Fibroblast of pulmonary artery (primary cell): ENCODE data around the gene PATZ1.

Experiments used
- DNase-seq: peaks from one replicate; pipeline ENCODE4 v3.0.0-alpha.2; 2010; ENCODE audit warnings: low read depth
- H3K4me3 ChIP-seq: replicated peaks from 2 replicates; pipeline ENCODE4 v1.5.1; 2011; ENCODE audit warnings: low read depth, mild to moderate bottlenecking, control low read depth, low read length, moderate library complexity
- TF ChIP-seq, protein P1 (sequence below): IDR thresholded peaks from 2 replicates; pipeline ENCODE4 v1.5.1; 2011; ENCODE audit warnings: mild to moderate bottlenecking, control low read depth, low read length, inconsistent platforms; ENCODE audit errors: missing control alignments

Gene PATZ1

DNA sequence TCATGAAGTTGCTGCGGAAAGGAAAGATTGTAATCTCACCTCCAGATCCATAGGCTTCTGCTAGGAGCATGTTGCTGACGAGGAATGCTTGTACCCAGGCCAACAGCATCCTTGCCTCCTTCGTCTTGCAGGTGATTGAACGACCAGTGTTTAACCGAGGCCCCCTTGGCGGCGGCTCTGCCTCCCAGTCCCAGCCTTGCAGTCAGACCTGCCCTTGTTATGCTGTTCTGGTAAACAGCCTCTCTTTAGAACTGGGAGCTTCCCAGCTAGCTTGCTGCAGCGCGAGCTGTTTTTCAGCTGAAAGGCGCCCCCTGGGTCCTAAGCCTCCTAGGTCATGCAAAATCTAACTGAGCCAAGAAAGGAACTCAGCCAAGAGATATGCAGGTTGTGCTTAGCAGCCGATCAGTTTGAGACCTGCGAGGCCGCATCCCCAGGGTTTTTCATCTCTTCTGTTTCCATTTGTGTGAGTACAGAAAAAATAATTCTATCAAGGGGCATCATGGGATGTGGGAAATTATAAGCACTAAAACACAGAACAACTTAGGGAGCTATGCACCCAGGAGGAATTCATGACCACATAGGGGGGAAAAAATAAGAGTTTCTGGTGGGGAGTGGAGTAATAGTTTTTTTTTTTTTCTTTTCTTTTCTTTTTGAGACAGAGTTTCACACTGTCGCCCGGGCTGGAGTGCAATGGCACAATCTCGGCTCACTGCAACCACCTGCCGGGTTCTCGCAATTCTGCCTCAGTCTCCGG is 53.7 kb downstream of the PATZ1 start, which contains the start of gene PIK3IP1:
PIK3IP1 (minus strand) TSS at position 253 of the 754 bp plus-strand sequence; CDS start at position 109, 144 bp downstream.
- peak within 1 kb of the TSS; percentile 85 for H3K4me3 ChIP-seq
- DNase-seq: peak; percentile 92
- TF ChIP-seq, protein P1, sequence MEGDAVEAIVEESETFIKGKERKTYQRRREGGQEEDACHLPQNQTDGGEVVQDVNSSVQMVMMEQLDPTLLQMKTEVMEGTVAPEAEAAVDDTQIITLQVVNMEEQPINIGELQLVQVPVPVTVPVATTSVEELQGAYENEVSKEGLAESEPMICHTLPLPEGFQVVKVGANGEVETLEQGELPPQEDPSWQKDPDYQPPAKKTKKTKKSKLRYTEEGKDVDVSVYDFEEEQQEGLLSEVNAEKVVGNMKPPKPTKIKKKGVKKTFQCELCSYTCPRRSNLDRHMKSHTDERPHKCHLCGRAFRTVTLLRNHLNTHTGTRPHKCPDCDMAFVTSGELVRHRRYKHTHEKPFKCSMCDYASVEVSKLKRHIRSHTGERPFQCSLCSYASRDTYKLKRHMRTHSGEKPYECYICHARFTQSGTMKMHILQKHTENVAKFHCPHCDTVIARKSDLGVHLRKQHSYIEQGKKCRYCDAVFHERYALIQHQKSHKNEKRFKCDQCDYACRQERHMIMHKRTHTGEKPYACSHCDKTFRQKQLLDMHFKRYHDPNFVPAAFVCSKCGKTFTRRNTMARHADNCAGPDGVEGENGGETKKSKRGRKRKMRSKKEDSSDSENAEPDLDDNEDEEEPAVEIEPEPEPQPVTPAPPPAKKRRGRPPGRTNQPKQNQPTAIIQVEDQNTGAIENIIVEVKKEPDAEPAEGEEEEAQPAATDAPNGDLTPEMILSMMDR: peak; percentile 36

DNA sequence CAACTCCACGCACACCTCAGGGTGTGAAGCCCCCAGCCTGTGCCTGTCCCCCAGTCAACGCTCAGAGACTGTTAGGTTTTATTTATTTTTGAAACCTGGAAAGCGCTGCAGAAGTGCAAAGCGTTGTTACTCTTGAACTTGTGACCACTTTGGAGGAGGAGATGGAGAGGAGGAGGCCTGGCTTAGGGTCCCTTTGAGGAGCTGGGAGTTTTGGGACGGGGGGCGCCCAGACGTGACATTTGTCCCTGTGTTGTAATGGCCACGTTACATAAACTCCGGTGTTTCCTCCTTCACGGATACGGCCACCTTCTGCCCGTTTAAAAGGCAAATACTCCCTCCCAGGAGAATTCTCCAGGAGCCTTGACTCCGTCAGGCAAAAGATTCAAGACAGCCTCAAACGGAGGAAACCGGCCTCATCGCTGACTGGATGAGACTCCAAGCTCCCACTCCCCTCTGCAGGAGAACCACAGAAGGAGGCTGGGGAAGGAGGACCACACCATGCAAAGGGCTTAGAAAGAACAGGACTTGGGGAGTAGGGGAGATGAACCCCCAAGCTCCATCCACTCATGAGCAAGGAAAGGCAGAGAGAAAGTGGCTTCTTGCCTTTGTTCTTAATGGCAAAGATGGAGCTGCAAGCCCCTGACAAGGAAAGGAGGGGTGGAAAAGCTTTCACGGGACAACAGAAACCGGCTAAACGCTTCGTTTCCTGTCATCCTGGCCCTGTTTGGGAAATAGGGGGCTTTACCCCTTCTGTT is 54.5 kb downstream of the PATZ1 start:
- TF ChIP-seq, protein P1: no peak
- H3K4me3 ChIP-seq: peak overlapping the region; percentile 85
- peak; percentile 43 for DNase-seq

DNA sequence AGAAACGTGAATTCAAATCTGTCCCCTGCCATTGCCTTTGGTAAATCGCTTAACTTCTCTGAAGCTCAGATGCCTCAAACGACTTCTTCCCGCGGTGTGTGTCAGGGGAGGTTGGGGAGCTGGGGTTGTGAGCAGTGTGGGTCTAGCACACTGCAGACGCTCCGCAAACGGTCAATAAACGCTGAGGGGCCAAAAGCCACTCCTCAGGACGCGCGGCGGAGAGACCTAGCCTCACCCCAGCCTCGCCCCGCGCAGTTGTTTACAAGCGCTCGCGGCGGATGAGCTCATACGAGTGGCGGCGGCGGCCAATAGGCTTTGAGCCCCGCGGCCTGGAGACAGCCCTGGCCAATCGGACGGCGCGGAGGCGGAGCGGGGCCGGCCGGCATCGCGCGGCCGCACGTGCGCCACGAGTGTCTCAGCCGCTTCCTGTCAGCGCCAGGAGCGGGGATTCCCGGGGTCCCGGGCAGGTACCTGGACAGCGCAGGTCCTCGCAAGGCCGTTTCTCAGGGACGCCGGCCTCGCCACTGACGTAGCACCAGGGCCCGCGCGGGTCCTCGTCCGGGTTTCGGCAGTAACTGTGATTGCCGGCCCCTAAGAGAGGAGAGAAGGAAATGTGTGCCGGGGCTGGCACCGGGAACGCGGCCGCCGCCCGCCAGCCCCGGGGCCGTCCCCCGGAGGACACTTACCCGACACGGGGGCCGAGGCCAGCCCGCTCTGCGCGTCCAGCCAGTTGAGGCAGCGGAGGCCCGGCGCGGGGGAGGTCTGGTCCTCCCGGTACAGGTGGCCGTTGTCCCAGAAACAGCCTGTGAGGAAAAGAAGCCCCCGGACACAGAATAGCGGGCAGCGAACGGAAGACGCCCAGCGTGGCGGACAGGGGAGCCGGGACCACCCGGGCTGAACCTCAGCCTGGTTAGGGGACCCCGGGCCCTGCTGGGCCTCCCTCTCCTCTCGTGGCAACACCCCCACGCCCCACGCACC is 55.4 kb downstream of the PATZ1 start:
- TF ChIP-seq, protein P1: no peak
- peak; percentile 90 for DNase-seq
- peak overlapping the region; percentile 85 for H3K4me3 ChIP-seq

DNA sequence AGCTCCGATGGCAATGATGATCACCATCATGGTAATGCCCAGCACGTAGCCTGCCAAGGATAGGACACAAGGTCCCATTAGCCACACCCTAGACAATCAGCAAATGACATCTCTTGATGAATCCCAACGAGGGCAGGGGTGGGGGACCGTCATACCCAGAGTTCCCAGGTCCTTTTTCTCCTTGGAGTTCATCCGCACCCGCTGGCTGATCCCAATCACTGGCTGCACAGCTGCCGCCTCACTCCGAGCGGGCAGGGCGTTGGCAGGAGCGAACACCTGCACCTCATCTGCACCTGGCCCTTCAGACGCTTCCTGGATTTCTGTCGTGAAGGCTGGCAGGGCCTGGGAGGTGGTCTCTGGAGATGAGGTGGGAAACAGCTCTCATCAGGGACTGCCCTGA is 56.8 kb downstream of the PATZ1 start:
- DNase-seq: no peak
- TF ChIP-seq, protein P1: no peak
- no peak overlapping the region for H3K4me3 ChIP-seq

DNA sequence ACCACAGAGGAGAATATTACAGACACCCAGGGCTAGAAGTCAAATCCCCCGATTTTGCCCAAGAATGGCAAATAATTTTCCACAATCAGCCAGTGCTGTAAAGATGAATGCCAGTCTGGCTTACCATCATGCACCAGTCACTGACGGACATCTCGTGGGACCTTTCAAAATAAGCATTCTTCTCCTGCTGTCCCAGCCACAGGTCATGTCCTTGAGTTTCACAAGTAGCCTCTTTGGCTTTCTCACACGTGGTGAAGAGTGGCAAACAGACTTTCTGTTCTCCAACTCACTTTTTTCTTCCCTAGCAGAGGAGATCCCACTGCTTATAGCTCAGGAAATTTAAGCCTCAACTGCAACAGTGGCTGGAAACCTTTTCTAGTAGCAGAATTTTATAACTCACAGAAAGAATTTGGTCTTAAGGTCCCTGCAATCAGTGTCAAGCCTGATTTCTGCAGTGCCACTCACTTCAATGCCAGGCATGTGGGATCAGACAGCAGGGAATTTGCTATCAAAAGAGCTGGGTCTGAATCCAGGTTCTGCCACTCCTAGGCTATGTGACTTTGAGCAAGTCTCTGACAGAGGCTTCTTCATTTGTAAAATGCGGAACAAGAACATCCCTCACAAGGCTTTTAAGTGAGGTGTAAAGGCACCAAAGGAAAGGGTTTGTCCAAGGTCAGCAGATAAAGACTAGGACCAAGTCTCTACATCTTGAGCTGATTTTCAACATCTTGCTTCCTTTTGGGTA is 57.5 kb downstream of the PATZ1 start:
- H3K4me3 ChIP-seq: no peak overlapping the region
- no peak for DNase-seq

More for the DNA sequence above, 57.5 kb downstream of the PATZ1 start:
- TF ChIP-seq, protein P1: no peak
